ENCODE data around the gene LATS2.
"Not testable (repeated sequence)": the region's sequence is repeated elsewhere in the genome, so short reads cannot be mapped to it uniquely, and the experiment has no call there.

Gene LATS2

DNA sequence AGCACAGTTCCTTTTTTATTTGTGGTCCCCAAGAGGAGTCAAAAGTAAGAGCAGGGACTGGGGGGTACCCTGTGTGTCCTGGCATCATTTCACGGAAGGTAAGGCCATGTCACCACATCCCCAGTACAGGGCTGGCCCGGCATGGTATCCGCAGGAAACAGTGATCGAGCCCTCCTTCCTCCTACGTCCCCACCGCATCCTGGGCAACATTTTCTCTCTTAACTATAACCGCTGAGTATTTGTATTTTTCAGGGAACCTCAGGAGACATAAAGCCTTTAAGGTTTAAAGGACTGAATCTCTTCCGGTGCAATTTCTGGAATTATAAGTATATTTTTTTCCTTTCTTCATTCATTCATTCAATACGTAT lies 13.6 kb upstream of the LATS2 start:
- DNase-seq, result no peak

DNA sequence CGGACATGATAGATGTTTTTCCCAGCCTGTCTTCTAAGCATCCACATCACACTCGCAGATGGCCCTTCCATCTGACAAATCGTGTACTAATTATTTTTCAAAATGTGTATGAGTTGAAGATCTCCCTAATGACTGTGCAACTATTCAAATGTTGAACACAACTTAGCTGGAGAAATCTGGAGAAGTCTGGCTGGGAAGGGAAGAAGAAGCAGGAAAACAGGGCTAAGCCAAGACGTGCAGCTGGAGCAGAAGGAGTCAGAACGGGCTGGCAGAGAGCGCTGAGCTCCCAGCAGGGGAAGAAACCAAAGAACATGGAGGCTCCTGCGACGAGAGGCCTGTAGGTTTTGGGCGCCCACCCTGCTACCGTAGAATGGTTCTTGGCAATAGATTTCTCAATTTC lies 13.2 kb upstream of the LATS2 start:
- no peak for DNase-seq

DNA sequence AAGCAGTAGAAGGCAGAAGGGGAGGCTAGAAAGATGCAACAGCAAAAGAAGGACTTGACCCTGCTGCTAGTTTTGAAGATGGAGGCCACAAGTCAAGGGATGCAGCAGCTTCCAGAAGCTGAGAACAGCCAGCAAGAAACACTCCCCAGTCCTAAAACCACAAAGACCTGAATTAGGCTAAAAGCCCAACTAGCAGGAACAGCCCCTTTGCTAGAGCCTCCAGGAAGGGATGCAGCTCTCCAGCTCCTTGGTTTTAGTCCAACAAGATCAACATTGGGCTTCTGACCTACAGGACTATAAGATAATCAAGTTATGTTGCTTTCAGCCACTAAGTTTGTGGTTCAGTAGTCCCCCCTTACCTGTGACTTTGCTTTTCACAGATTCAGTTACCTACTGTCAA lies 10.5 kb upstream of the LATS2 start:
- DNase-seq, result no peak

DNA sequence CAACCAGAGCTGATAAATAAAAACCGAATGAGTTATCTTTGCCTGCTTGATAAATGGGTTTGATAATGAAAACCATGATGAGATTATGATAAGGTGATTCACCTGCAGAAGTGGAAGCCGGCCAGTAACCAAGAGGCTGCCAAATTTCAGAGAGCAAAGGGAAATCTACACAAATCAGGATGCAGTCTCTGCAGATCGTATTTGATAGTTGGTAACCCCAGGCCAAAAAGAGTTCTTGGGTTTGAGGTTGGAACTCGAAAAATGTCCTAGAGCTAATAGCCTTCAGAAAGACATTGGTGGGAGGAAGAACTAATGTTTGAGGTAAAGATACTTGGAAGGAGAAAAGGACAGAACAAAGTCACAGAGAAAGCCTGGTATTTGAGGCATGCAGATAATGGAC lies 9.6 kb upstream of the LATS2 start:
- DNase-seq, result no peak

DNA sequence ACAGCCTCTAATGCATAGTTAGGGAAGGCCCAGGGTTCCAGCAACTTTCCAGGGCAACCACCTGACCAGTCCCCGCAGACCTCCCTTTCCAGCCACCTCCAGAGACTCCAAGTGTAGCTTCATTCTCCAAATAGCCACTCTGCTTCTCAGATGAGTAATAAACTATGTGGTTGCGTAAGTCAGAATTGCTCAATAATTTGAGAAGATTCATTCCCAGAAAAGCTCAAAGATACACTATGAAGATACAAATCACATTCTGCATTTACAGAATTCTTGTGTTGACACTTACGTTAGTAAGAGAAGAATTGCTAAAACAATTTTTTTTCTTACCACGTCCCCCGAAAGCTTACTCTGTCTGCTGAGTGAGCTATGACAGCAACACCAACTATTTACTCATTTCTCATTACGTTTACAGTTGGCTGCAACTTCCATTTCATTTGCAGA lies 8.2 kb upstream of the LATS2 start:
- peak; percentile 80 to 95 for DNase-seq

DNA sequence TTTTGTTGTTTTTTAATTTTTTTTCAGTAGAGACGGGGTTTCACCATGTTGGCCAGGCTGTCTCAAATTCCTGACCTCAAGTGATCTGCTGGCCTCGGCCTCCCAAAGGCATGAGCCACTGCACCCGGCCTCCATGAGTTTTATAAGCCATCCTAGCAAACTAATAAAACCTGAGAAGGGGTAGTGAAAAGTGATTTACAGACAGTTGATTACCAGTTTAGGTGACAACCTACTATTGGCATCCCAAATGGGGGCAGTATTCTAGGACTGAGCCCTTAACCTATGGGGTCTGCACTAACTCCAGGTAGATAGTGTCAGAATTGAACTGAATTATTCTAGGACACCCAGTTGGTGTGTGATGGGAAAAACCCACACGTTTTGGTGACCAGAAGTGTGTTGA lies 6.5 kb upstream of the LATS2 start:
- DNase-seq, result no peak

DNA sequence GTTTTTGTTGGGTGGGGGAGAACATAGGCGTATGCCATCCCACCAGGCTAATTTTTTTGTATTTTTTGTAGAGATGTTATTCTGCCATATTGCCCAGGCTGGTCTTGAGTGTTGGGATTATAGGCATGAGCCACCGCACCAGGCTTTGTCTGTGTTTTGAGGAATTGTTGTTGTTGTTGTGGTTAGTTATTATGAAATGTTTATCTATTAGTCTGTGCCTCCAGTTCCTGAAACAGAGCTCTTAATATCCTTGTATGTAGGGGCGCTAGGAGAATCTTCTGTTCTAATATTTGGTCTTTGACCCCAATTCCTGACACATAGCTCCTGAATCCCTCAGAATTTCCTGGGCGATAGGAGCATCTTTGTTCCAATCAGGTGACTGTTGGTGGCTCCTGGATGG lies 5.6 kb upstream of the LATS2 start:
- peak; percentile 33 to 45 for DNase-seq

DNA sequence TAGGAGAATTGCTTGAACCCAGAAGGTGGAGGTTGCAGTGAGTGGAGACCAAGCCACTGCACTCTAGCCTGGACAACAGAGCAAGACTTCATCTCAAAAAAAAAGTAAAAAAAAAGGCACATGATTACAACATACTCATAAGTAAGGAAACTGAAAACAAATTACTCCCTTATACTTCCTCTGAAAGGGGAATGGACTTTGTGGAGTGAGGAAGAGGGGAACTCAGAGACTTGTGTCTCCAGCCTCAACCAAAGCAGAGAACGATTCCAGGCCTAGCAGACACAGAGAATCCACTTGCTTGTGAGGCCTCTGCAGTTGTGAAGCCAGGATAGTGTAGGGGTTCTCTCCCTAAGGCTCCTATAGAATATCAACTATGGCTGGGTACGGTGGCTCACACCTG lies 4.3 kb upstream of the LATS2 start:
- peak; percentile 74 to 83 for DNase-seq

DNA sequence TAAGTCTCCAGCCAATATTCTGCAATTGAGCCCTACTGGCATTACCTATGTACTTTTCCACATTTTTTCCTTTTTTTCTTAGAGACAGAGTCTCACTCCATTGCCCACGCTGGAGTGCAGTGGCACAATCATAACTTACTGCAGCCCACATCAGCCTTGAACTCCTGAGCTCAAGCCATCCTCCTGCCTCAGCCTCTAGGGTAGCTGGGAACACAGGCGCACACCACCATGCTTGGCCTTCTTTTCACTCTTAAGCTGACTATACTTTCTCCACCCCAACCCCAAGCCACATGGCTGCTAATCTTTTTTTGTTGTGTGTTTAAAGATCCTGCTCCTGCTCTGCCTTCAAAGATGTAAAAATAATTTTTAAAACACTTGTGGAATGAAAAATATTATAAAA lies 1.6 kb upstream of the LATS2 start:
- no peak for DNase-seq

DNA sequence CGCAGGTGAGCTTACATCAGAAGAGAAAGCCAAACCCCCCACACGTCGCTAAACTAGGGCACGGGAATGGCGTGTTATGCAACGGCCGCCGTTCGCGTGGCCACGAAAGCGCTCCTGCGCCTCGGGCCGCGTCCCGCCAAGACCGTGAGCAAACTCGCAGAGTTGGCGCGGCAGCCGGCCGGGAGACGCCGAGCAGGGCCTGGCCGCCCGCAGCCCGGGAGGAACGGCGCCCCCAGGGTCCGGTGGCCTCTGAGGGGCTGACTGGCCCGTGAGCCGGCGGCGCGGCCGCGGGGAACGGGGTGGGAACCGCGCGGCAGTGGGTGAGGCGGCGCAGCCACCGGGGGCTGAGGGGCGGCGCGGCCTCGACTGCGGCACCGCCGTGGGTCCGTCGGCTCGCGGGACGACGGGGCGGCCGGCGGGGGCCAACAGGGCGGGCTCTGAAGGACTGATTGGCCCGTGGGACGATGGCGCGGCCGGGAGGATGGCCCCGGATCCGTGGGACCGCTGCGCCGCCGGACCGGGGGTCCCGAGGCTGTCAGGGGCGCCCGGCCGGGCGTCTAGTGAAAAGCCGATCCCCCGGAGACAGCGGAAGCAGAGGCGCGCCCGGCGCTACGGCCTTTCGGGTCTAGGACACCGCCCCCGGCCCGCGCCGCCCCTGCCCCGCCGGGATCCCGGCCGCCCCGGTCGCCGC lies 903 bp downstream of the LATS2 start:
- peak in 1 of 2 donors; percentile 13 for DNase-seq

DNA sequence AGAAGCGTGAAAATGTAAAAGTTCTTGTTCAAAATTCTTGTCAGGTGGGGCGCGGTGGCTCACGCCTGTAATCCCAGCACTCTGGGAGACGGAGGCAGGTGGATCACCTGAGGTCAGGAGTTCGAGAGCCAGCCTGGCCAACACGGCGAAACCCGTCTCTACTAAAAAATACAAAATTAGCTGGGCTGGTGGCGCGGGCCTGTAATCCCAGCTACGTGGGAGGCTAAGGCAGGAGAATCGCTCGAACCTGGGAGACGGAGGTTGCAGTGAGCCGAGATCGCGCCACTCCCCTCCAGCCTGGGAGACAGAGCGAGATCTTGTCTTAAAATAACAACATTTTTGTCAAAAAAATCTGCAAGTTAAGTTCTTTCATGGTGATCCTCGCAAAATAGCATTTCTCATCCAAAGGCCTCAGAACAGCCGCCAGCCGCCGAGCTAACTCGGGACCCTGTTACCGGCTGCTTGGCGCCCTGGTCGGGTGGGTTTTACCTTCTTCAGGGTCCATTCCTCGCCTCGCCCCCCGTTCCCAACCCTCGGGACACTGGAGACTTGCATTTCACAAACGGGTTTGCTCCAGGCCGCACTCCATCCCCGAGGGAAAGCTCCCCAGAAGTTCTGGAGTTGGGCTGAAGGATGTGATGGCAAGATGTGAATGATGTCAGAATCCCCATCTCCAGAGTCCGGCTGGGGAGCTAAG lies 1.6 kb downstream of the LATS2 start:
- no peak for DNase-seq

DNA sequence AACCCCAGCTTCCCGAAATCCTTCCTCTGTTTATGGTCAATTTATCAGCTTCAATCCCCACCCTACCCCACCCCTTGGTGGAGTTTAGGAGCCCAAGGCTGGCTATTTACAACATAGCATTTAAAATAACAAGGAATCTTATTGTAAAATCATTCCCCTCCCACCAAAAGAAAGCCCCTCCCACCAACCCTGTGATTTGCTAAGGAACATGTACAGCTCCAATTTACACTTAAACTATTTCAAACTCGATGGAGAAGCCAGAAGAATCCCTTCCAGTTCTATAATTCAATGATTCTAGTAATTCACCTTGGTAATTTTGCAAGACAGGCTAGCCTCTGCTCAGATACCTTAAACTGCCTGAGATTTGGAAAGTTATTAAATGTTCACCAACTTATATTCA lies 3.0 kb downstream of the LATS2 start:
- DNase-seq, result peak in 1 of 2 donors; percentile 31

DNA sequence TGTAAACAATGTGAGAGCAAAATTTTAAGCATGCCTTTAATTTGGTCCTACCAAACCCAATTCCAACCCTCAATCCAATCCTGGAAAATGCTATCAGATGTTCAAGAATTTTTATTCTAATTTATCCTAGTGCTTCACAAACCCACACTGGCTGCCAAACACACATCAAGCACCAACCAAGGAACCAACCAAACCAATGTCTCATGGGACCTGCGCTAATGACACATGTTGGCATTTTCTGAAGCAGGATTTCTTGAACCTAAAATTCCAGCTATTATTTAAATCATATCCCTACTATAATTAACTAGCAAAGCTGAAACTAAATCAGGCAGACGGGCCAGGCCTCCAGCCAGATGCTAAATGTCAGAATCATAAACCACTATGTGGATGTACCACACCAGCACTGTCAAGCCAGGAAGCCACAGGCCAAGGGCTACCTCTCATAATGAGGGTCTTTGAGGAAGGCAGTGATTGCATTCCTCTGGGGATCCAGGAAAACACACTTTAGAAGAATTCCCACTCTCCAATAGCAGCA lies 5.8 kb downstream of the LATS2 start:
- no peak for DNase-seq

DNA sequence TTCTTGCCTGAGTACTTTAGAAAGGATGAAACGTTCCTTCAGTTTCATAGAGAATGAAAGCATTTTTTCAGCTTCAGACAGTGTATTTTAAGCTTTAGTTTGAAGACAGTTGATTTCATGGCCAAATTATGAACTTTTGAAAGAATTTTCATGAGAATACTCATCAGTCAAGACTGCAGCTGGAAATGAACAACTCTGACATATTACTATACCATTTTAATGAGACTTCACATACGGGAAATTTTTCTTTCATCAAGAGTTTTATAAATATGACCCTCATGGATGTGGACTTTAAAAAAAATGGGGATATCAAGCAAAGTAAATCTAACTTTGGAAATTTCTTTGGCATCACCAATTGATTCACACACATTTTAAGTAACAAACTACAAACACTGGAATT lies 6.4 kb downstream of the LATS2 start:
- DNase-seq, result no peak

DNA sequence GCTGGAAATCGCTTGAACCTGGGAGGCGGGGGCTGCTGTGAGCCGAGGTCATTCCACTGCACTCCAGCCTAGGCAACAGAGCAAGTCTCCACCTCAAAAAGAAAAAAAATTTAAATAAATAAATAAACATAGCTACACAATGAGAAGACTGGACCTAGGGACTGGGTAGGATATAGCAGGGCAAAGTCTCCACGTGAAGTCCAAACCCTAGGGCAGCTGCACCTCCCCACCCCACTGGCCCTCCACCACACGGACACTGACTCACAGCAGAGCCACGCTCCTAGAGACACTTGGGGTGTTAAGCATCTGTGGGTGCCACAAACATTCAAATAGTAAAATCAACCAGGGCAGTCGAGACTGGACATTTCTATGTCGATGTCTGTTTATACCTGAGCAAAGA lies 7.1 kb downstream of the LATS2 start:
- no peak for DNase-seq

DNA sequence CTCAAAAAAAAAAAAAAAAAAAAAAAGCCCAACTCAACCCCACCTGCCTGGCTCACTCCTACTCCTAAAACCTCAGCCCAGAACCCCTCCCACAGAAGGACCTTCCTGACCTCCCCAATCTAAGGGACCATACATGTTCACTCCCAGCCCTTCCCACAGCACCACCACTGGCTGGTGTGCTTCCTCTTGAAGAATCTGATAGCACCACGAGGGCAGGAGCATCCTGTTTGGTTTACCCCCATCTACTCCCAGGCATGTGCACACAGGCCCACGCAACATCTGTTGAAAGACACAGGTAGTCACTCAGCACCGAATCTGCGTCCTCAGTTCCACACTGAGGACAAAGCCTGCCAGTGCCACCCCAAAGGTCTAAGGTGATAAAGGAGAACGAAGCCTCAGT lies 8.2 kb downstream of the LATS2 start:
- no peak for DNase-seq

DNA sequence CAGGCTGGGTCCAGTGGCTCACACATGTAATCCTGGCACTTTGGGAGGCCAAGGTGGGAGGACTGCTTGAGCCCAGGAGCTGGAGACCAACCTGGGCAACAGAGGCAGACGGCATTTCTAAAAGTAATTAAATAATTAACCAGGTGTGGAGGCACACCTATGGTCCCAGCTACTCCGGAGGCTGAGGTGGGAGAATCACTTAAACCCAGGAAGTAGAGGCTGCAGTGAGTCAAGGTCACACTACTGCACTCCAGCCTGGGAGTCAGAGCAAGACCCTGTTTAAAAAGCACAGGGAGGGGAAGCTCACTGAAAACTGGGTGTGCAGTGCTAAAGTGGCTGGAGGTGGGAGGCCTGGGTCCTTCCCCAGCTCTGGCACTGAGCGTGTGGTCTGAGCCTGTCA lies 9.7 kb downstream of the LATS2 start:
- DNase-seq, result no peak

DNA sequence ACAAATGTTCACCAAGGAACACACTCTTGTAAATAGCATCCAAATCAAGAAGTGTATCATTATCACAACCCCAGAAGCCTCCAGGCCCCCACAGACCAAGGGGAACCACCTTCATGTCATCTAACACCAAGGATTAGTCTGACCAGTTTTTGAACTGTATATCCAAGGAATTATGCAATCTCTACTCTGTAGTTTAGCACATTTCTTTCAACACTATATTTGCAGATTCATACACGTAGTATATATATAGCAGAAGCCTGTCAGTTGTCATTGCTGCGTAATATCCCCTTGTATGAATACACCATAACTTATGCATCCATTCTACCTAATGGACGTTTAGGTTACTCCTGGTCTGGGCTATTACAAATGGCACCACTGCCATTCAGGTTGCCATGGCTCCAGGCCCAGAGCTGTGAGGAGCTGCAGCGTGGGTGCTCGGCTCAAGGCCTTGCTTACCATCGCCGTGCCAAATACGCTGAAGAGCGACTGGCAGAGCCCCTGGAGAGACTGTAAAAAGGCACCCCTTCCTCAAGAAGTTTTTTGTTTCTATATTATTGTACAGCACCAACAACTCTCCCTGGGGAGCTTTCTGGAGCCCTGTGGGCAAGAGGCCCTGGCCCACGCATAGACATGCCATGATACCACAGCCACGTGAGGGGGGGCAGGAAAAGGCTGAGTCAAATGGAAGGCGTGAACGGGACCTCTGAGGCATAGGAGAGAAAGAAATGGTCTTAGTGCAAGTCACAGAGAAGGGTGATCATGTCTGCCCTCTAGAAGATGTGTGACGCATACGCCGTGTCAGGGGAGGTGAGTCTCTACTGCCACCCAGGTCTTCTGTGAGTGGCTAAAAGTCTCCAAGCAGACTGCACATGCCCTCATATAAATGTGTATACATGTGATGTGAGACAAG lies 10.8 kb downstream of the LATS2 start:
- DNase-seq, result no peak

DNA sequence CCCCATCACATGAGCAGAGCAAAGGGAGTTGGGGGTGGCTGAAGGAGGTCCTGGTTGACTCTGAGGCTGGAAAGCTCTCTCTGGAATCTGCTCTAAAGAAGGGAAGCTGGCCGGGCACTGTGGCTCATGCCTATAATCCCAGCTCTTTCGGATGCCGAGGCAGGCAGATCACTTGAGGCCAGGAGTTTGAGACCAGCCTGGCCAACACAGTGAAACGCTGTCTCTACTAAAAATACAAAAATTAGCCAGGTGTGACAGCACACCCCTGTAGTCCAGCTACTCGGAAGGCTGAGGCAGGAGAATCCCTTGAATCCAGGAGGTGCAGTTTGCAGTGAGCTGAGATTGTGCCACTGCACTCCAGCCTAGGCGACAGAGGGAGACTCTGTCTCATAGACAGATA lies 11.7 kb downstream of the LATS2 start:
- not testable (repeated sequence) for DNase-seq

DNA sequence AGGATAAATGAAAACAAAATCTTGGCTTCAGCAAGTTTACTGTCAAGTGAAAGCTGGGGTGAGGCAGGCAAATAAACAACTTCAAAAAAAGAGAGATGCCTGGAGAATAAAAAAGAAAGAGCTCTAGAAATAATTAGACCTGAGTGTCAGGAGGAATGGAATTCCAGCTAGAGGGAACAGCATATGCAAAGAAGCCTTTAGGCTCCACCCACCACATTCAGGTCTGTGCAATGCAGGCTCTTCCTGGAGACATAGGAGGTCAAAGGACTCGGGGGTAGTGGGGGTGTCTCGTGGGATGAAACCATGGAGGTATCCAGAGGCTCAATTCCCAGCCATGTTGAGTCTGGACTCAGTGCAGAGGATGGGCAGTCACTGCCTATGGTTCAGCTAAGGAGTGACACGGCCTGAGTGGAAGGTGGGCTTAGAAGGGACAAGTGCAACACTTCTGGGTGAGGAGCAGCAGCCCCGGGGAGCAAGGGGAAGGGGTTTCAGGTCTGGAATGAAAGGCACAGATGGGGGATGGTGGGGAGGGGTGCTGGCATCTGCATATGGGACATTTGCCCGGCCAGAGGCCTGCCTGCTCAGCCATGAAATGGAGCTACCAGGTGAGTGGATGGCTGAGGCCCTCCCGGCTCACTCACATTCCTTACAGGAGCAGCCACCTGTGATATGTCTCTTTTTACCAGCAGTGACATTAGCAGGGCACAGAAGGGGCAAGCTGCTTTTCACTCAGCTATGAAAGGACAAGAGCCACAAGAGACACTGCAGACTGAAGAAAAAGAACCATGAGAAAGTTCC lies 12.3 kb downstream of the LATS2 start:
- no peak for DNase-seq

DNA sequence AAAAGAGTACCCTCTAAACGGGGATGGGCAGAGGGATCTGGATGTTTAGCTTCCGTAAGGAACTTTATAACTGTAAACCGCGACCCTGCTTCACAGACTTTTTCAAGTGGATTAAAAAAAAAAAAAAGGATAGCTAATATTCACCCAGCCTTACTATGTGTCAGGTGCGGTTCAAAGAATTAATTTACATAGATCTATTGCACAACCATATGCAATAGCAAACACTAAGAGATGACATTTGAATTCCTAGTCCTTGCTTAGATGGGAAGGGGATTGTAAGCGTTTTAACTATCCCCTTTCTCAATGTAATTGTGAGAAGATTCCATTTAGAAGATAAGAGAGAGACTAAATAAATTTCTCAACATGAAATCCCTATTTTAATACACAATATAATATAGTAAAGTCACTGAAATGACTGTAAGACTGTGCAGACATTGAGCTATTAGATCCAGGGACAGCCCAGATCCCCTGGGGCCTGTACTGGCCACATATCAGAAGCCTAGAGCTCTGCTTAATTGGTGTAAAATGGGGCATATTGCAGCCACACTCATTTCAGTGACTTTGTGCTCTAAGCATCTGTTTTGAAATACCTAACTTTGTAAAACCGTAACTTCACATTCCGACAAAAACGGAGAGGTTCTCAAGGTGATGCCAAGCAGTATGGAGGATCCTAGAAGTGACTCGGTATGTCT lies 13.6 kb downstream of the LATS2 start:
- DNase-seq, result no peak

DNA sequence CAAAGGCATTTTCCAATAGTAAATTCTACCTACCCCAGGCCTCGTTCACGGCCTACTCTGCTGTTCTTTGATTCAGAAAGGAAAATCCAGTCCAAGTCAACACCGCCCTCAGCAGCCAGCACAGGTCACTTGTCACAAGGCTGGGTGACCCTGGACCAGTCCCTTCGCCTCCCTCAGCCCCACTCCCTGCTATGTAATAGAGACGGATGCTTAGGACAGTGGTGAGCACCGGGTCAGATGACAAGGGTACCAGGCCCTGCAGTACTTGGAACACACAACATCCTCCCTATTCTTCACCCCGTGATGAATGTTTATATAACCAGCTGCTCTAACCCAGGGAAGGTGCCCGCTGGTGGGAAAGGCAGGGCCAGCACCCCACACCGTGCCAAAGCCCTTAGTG lies 14.3 kb downstream of the LATS2 start:
- DNase-seq, result no peak

Measured in inflammatory macrophage treated with lipopolysaccharide for 1 hour (primary cell).